Heart right ventricle (tissue), 16 donors: ENCODE results near the gene MBD3L2B. TPM values are rescaled to one million over a fixed set of nuclear protein-coding genes. Genes with fewer than 3 reads are reported as not detected.

Source experiments
- ATAC-seq, 8 donors: fragments of 200-7000 bp; cut with Tn5 transposase; one replicate each; pipeline ENCODE4 v1.9.1; 2020; ENCODE audit warnings: mild to moderate bottlenecking in 8 of 8, moderate library complexity in 8 of 8, moderate number of reproducible peaks in 1 of 8
- DNase-seq, 2 donors: peaks; one replicate each; pipeline ENCODE4 v3.0.0-alpha.2; 2020
- H3K27ac ChIP-seq, 10 donors: fragments of 200-600 bp; sonication (generic) in 2 of 10; one replicate each; pipeline versions ENCODE4 v1.5.0 to v1.8.0; 2020 to 2022; ENCODE audit warnings: mild to moderate bottlenecking in 3 of 10
- H3K27me3 ChIP-seq, 7 donors: fragments of 200-600 bp; one replicate each; pipeline ENCODE4 v1.8.0; 2021 to 2022; ENCODE audit warnings: mild to moderate bottlenecking in 2 of 7
- H3K36me3 ChIP-seq, 9 donors: fragments of 200-600 bp; sonication (generic) in 1 of 9; one replicate each; pipeline versions ENCODE4 v1.5.0 to v1.8.0; 2020 to 2022; ENCODE audit warnings: mild to moderate bottlenecking in 2 of 9
- H3K4me1 ChIP-seq, 9 donors: fragments of 200-600 bp; sonication (generic) in 1 of 9; one replicate each; pipeline versions ENCODE4 v1.5.0 to v1.8.0; 2020 to 2022; ENCODE audit warnings: mild to moderate bottlenecking in 4 of 9
- H3K4me3 ChIP-seq, 10 donors: fragments of 200-600 bp; sonication (generic) in 2 of 10; one replicate each; pipeline versions ENCODE4 v1.5.0 to v1.8.0; 2020 to 2022; ENCODE audit warnings: mild to moderate bottlenecking in 7 of 10, moderate library complexity in 2 of 10
- H3K9me3 ChIP-seq, 11 donors: fragments of 200-600 bp in 10 of 11; sonication (generic) in 2 of 11; one replicate each; pipeline versions ENCODE4 v1.5.0 to v1.8.0; 2013 to 2022; ENCODE audit warnings: mild to moderate bottlenecking in 2 of 11, control low read depth in 1 of 11, moderate library complexity in 1 of 11
- WGBS, 2 donors: extraction: QIAGEN DNeasy Blood & Tissue Kit; methylation state at CpG; one replicate each; pipeline ENCODE4 v1.1.7; 2013; ENCODE audit warnings: inconsistent platforms in 1 of 2; 5-methylcytosine and 5-hydroxymethylcytosine counted together
- intact Hi-C, 10 donors: fragments of 100-400 bp; cut with DNase I; formaldehyde crosslinking; loops; one replicate each; pipeline versions ENCODE4 v1.11.1 to v1.14.2; 2022
- polyA plus RNA-seq, 2 donors: library from polyadenylated mRNA; stranded (reverse); fragments of 200-250 nt; gene quantifications; one replicate each; pipeline ENCODE4 v1.2.3, GENCODE V29; 2013
- total RNA-seq, 10 donors: library from RNA; stranded (reverse); fragmentation: NEBNext Ultra II Directional in 3 of 10; extraction: Animal tissue kit (Norgen Biotek cat#: 25700) in 3 of 10; gene quantifications; one replicate each; pipeline versions ENCODE4 v1.2.1 to v1.2.4, GENCODE V29; 2021 to 2023
- TF ChIP-seq, protein P1 (sequence below), 9 donors: fragments of 200-600 bp; sonication (generic) in 2 of 9; IDR thresholded peaks; one replicate each; pipeline versions ENCODE4 v1.5.0 to v1.8.0; 2021 to 2022; ENCODE audit warnings: antibody characterized with exemption in 9 of 9, mild to moderate bottlenecking in 5 of 9, moderate library complexity in 1 of 9
- donor health status: Arrhythmogenic right ventricular cardiomyopathy.
- donor health status: ischemic (EF 13 %, LVEDD 7.1; RV severe dilation, severe dysfunction).
- donor health status: healthy with polysubstance abuse.
- donor health status: DM: no; HTN: yes; CAD: no.
- donor health status: DM: no; HTN: no; CAD: no.
- donor health status: ischemic (EF 25% LVEDD 6.9; RV normal size, moderate dysfunction).
- donor health status: ischemic (EF 25% LVEDD 5.7; RV mildly dilated, moderate dysfunction).
- donor health status: healthy.
- donor health status: DM: yes; HTN: yes; CAD: no.
- donor health status: Ischemic cardiomyopathy.
- donor health status: ischemic (EF 35%, LVEDD 5.7; RV mildly dilated, moderate dysfunction).
- donor health status: nonischemic (EF 11% LVEDD 7.7; RV severe dilation, severe dysfunction).
- donor health status: DM: yes; HTN: yes; CAD: no.
- donor health status: PGD.
- donor health status: ischemic (EF 29% LVEDD 5.4; RV normal size, mild dysfunction).
- donor health status: nonischemic (EF 23%, LVEDD 6.1; RV moderate dilation, normal function).

Gene MBD3L2B
- total and polyA plus RNA-seq, 12 donors = not detected

DNA sequence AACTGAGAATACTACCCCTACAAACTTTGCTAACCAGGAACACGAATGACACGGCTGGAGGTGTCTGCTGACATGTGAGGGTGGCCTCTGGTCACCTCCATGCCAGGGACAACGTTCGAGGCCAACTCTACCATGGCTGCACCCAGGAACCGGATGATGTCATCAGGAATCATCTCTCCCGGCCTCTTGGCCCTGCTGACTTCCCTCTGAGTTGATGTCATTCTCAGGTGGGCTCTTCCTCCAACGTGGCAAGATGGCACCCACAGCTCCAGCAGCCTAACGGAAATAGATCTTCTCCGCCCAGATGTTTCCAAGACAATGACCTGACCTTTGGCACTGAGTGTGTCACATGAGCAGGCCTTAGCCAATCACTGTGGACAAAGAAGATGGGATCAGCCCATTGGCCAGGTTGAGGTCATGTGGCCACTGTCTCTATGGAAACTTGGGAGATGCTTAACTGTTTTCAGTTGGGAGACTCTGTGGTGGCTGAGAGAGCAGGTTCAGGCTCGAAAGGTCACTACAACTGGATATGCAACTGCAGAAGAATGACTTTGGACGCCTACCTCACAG, 15.0 kb downstream of the MBD3L2B start:
- intact Hi-C loops = no loop called here
- Histone ChIP-seq H3K27ac (no peak overlapping the region), H3K4me1 (peaks cover 0 to 22% (median 0%) of the 10 kb centered on the region in 9 donors), H3K4me3 (no peak overlapping the region), H3K27me3 (peaks cover 0 to 28% (median 8%) of the 10 kb centered on the region in 7 donors), H3K36me3 (no peaks in the 10 kb centered on the region), H3K9me3 (no peaks in the 10 kb centered on the region)
- no peak for ATAC-seq
- DNase-seq = no peak
- 78 to 81% methylated on average over 11 of the region's 11 CpGs for WGBS, 2 donors
- TF ChIP-seq, protein P1, sequence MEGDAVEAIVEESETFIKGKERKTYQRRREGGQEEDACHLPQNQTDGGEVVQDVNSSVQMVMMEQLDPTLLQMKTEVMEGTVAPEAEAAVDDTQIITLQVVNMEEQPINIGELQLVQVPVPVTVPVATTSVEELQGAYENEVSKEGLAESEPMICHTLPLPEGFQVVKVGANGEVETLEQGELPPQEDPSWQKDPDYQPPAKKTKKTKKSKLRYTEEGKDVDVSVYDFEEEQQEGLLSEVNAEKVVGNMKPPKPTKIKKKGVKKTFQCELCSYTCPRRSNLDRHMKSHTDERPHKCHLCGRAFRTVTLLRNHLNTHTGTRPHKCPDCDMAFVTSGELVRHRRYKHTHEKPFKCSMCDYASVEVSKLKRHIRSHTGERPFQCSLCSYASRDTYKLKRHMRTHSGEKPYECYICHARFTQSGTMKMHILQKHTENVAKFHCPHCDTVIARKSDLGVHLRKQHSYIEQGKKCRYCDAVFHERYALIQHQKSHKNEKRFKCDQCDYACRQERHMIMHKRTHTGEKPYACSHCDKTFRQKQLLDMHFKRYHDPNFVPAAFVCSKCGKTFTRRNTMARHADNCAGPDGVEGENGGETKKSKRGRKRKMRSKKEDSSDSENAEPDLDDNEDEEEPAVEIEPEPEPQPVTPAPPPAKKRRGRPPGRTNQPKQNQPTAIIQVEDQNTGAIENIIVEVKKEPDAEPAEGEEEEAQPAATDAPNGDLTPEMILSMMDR (IDR thresholded peaks at IDR 0.05) = no peak

DNA sequence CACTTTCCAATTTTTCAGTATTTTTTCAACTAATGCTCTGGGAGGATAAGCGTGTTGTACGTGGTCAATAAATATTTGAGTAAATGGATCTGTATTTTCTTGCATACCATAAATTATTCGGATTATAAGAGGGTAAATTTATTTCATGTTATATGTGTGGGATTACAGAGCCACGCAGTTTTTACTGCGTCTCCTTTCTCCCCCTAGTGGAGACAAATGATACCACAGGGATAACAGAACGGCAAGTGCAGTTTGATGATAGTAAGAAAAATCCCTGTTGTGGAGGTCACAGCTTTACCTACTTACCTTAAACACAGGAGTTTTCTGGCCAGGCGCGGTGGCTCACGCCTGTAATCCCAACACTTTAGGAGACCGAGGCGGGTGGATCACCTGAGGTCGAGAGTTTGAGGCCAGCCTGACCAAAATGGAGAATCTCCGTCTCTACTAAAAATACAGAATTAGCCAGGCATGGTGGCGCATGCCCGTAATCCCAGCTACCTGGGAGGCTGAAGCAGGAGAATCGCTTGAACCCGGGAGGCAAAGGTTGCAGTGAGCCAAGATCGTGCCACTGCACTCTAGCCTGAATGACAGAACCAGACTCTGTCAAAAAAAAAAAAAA, 16.8 kb downstream of the MBD3L2B start:
- ATAC-seq = peak in 1 of 8 donors; percentile 39
- H3K4me3 ChIP-seq = no peak overlapping the region
- WGBS, 2 donors = 49 to 56% methylated on average over 18 of the region's 18 CpGs

DNA sequence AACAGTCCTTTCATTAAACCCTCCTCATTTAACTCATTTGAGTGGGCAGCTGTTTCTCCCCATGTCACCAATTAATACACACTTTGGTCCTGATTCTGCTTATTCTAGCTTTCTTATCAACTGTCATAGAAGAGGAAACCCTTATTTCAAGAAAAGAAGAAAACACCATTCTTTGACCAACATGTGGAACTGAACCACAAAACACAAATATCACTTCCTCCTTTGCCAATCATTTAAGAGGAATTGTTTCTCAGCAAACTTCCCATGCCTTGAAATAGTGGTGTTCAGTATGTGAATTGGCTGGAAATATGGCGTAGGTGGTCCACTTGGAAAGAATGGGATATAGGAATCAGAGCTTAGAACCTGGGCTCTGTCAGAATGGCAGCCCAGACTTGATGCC, 20.4 kb downstream of the MBD3L2B start:
- H3K9me3 ChIP-seq = no peaks in the 10 kb centered on the region
- DNase-seq (no peak), ATAC-seq (no peak)
- H3K36me3 ChIP-seq = no peaks in the 10 kb centered on the region
- peaks cover 0 to 29% (median 8%) of the 10 kb centered on the region in 7 donors for H3K27me3 ChIP-seq
- WGBS, 2 donors = 57 to 66% methylated on average over 1 of the region's 1 CpG
- H3K27ac ChIP-seq = peak overlapping the region in 1 of 10 donors; percentile 77
- TF ChIP-seq, protein P1 (IDR thresholded peaks at IDR 0.05) = no peak
- H3K4me3 ChIP-seq = no peak overlapping the region
- intact Hi-C loops = no loop called here
- H3K4me1 ChIP-seq = peaks cover 0 to 31% (median 0%) of the 10 kb centered on the region in 9 donors

More for the DNA sequence above, 16.8 kb downstream of the MBD3L2B start:
- no peaks in the 10 kb centered on the region for H3K36me3 ChIP-seq
- no peak for DNase-seq
- H3K4me1 ChIP-seq = peaks cover 0 to 32% (median 0%) of the 10 kb centered on the region in 9 donors
- no peak overlapping the region for H3K27ac ChIP-seq
- TF ChIP-seq, protein P1 (IDR thresholded peaks at IDR 0.05) = peak in 8 of 9 donors; percentile 56 to 85 (median 66)
- intact Hi-C loops = no loop called here
- H3K9me3 ChIP-seq = no peaks in the 10 kb centered on the region
- H3K27me3 ChIP-seq = peaks cover 0 to 38% (median 8%) of the 10 kb centered on the region in 7 donors

DNA sequence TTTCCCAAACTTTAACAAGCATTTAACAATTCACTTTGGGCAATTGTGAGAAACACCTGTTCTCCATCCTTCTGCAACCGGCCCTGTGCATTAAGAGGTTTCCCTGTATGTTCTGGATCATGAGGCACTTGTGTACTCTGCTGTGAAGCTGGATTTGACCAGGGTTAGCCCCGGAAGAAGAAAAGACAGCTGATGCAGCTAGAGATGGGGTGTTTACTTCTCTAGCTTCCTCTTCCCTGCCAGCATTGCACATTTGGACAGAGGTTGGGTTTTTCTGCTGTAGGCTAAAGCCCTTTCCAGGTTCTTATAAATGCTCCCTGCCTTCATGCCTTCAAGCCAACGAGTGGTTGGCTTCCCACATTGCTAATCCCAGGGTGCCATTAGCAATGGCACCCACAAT, 20.9 kb downstream of the MBD3L2B start:
- ATAC-seq = peak in 2 of 8 donors; percentile 42 to 49
- Histone ChIP-seq H3K27me3 (peaks cover 0 to 29% (median 8%) of the 10 kb centered on the region in 7 donors), H3K4me3 (no peak overlapping the region), H3K9me3 (no peaks in the 10 kb centered on the region), H3K36me3 (no peaks in the 10 kb centered on the region), H3K27ac (peak overlapping the region in 1 of 10 donors; percentile 77), H3K4me1 (peaks cover 0 to 31% (median 0%) of the 10 kb centered on the region in 9 donors)
- WGBS, 2 donors = 58 to 61% methylated on average over 3 of the region's 3 CpGs
- TF ChIP-seq, protein P1 (IDR thresholded peaks at IDR 0.05) = no peak
- DNase-seq = no peak
- intact Hi-C loops = no loop called here
